ENCODE data around the gene MACROD2.

- TF ChIP-seq, protein P1, sequence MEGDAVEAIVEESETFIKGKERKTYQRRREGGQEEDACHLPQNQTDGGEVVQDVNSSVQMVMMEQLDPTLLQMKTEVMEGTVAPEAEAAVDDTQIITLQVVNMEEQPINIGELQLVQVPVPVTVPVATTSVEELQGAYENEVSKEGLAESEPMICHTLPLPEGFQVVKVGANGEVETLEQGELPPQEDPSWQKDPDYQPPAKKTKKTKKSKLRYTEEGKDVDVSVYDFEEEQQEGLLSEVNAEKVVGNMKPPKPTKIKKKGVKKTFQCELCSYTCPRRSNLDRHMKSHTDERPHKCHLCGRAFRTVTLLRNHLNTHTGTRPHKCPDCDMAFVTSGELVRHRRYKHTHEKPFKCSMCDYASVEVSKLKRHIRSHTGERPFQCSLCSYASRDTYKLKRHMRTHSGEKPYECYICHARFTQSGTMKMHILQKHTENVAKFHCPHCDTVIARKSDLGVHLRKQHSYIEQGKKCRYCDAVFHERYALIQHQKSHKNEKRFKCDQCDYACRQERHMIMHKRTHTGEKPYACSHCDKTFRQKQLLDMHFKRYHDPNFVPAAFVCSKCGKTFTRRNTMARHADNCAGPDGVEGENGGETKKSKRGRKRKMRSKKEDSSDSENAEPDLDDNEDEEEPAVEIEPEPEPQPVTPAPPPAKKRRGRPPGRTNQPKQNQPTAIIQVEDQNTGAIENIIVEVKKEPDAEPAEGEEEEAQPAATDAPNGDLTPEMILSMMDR (optimal IDR thresholded peaks at IDR 0.05 in 1 of 3, IDR thresholded peaks at IDR 0.05 in 1 of 3, conservative IDR thresholded peaks at IDR 0.05 in 1 of 3; ENCODE audit: extremely low read depth in 1 of 3, insufficient read depth in 2 of 3, low read length in 3 of 3) = no peak
- TF ChIP-seq EZH2 (IDR thresholded peaks at IDR 0.05; ENCODE audit: low read length) = no peak
Observed at GRCh38 chr20:14672066-14672465, 676.8 kb downstream of the MACROD2 start.
